A673 (cell line): ENCODE results near the gene SDHB.

ENCODE experiments used
- EZH2 ChIP-seq: fragments of 200-600 bp; sonication (generic); IDR thresholded peaks from 2 replicates; pipeline ENCODE4 v1.6.1; 2017; ENCODE audit warnings: borderline replicate concordance, low read depth, mild to moderate bottlenecking, mixed read lengths, antibody characterized with exemption, low read length; ENCODE audit not compliant: poor library complexity, severe bottlenecking
- TF ChIP-seq, protein P1 (sequence below): fragments of 300-800, 200-600 bp; sonication (generic); conservative IDR thresholded peaks from 2 replicates; pipeline ENCODE4 v1.5.1; 2017; ENCODE audit warnings: low read depth, mild to moderate bottlenecking, antibody characterized with exemption, low read length, moderate library complexity, mixed read lengths

DNA sequence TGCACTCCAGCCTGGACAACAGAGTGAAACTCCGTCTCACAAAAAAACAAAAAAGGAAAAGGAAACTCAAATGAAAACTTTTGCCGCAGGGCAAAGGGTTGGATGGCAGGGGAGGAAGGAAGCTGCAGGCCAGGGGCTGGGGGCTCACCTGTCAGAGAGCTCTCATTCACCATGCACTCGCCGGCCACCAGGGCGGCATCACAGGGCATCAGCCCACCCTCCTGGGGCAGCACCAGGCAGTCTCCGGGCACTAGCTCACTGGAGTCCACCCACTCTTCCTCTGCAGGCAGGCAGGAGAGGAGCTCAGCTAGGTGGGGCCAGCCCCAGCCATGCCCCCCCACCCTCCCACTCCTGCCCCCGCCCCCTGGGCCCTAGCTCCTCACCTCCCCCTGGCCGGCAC is 54.0 kb downstream of the SDHB start:
- TF ChIP-seq, protein P1, sequence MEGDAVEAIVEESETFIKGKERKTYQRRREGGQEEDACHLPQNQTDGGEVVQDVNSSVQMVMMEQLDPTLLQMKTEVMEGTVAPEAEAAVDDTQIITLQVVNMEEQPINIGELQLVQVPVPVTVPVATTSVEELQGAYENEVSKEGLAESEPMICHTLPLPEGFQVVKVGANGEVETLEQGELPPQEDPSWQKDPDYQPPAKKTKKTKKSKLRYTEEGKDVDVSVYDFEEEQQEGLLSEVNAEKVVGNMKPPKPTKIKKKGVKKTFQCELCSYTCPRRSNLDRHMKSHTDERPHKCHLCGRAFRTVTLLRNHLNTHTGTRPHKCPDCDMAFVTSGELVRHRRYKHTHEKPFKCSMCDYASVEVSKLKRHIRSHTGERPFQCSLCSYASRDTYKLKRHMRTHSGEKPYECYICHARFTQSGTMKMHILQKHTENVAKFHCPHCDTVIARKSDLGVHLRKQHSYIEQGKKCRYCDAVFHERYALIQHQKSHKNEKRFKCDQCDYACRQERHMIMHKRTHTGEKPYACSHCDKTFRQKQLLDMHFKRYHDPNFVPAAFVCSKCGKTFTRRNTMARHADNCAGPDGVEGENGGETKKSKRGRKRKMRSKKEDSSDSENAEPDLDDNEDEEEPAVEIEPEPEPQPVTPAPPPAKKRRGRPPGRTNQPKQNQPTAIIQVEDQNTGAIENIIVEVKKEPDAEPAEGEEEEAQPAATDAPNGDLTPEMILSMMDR: no peak
- TF ChIP-seq EZH2: no peak
